Endothelial cell (in vitro differentiated cells): ENCODE measurements around the gene SH2D2A. TPM values are rescaled to one million over a fixed set of nuclear protein-coding genes. Genes with fewer than 3 reads are reported as not detected.
A peak's percentile ranks its signal among the peaks of the same experiment; 100 is the strongest.

ENCODE experiments used
- DNase-seq: peaks from one replicate; pipeline ENCODE4 v3.0.0; 2021; ENCODE audit warnings: low spot score
- H3K27ac Mint-ChIP-seq: one replicate; pipeline ENCODE4 v1.8.0; 2021; ENCODE audit warnings: mixed read lengths, inconsistent platforms; ENCODE audit not compliant: unreplicated experiment
- H3K27me3 Mint-ChIP-seq: one replicate; pipeline ENCODE4 v1.8.0; 2021; ENCODE audit warnings: mild to moderate bottlenecking, moderate library complexity, mixed read lengths, inconsistent platforms; ENCODE audit not compliant: unreplicated experiment
- H3K36me3 Mint-ChIP-seq: one replicate; pipeline ENCODE4 v1.8.0; 2021; ENCODE audit warnings: mild to moderate bottlenecking, low read depth, mixed read lengths, inconsistent platforms; ENCODE audit not compliant: unreplicated experiment
- H3K4me1 Mint-ChIP-seq: one replicate; pipeline ENCODE4 v1.8.0; 2021; ENCODE audit warnings: mild to moderate bottlenecking, mixed read lengths, inconsistent platforms; ENCODE audit not compliant: unreplicated experiment
- H3K4me3 Mint-ChIP-seq: one replicate; pipeline ENCODE4 v1.8.0; 2021; ENCODE audit warnings: mild to moderate bottlenecking, mixed read lengths, inconsistent platforms; ENCODE audit not compliant: unreplicated experiment
- H3K9me3 Mint-ChIP-seq: one replicate; pipeline ENCODE4 v1.8.0; 2021; ENCODE audit warnings: mixed read lengths, inconsistent platforms; ENCODE audit not compliant: unreplicated experiment
- total RNA-seq: library from RNA; stranded (reverse); fragmentation: NEBNext Ultra II Directional; extraction: Animal tissue kit (Norgen Biotek cat#: 25700); gene quantifications from one replicate; pipeline ENCODE4 v1.2.1, GENCODE V29; 2021; ENCODE audit not compliant: unreplicated experiment
- TF ChIP-seq, protein P1 (sequence below): fragments of 200-600 bp; sonication (generic); IDR thresholded peaks from one replicate; pipeline ENCODE4 v1.5.0; 2021; ENCODE audit warnings: antibody characterized with exemption; ENCODE audit not compliant: unreplicated experiment

SH2D2A gene
- total RNA-seq, 1 donor from 2014 or later = not detected

DNA sequence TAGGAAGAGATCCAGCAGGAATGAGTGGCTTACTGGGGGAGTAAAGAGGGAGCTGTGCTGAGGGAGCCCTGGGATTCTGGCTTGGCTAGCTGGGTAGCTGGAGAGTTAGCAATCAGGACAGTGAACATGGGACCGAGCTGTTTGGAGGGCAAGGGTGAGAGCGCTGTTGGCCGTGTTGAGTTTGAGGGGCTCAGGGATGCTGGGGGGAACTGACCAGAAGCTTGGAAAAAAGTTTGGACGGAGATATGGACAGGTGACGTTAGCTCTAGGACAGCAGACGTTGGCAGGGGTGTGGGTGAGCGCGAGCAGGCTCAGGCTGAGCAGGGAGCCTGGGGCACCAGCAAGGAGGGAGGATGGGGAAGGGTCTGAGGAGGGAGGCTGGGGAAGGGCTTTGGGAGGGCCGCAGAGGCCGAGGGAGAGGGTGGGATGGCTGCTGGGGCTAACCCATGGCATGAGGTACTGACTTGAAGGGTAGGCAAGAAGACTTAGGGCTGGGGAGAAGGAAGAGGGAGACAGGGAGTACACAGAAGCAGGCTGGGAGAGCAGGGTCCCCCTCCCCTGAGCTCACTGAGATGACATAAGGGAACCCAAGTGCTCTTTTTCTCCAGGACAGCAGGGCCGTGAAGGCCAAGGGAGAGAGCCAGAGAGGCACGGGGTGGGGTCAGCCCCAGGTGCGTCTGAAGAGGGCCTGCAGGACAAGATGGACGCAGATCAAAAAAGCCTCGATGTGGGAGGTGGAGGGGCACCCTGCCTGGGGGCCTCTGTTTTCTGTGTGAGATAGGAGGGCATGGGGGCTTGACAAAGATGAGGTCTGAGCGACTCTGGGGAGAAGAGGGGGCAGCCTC lies 8.2 kb downstream of the SH2D2A start:
- TF ChIP-seq, protein P1, sequence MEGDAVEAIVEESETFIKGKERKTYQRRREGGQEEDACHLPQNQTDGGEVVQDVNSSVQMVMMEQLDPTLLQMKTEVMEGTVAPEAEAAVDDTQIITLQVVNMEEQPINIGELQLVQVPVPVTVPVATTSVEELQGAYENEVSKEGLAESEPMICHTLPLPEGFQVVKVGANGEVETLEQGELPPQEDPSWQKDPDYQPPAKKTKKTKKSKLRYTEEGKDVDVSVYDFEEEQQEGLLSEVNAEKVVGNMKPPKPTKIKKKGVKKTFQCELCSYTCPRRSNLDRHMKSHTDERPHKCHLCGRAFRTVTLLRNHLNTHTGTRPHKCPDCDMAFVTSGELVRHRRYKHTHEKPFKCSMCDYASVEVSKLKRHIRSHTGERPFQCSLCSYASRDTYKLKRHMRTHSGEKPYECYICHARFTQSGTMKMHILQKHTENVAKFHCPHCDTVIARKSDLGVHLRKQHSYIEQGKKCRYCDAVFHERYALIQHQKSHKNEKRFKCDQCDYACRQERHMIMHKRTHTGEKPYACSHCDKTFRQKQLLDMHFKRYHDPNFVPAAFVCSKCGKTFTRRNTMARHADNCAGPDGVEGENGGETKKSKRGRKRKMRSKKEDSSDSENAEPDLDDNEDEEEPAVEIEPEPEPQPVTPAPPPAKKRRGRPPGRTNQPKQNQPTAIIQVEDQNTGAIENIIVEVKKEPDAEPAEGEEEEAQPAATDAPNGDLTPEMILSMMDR = no peak
- DNase-seq = no peak
- no peak overlapping the region for H3K4me3 Mint-ChIP-seq

DNA sequence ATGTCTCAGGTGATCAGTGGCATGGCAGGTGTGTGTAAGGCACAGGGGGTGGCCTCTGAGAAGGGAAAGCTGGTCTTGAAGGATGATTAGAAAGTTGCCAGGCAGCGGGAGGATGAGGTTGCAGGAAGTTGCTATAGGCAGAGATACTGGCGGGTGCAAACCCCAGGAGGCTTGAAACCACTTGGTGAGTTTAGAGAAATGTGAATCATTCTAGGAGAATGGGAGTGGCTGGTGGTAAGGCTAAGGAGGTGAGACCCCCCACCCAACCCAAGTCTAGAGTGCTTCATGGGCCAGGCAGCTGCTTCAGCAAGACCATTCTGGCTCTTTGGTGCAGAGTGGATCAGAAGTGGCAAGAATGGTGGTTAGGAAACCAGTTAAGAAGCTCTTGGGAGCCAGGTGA lies 9.0 kb downstream of the SH2D2A start:
- no peaks in the 10 kb centered on the region for H3K9me3 Mint-ChIP-seq
- peak overlapping the region; percentile 38 for H3K4me3 Mint-ChIP-seq
- DNase-seq = no peak
- TF ChIP-seq, protein P1 = no peak
- peaks cover 9% of the 10 kb centered on the region for H3K4me1 Mint-ChIP-seq
- no peak overlapping the region for H3K27ac Mint-ChIP-seq
- peaks cover 13% of the 10 kb centered on the region for H3K27me3 Mint-ChIP-seq
- H3K36me3 Mint-ChIP-seq = peaks cover 5% of the 10 kb centered on the region

More for the DNA sequence above, 8.2 kb downstream of the SH2D2A start:
- no peaks in the 10 kb centered on the region for H3K9me3 Mint-ChIP-seq
- peaks cover 5% of the 10 kb centered on the region for H3K36me3 Mint-ChIP-seq
- H3K27me3 Mint-ChIP-seq = peaks cover 16% of the 10 kb centered on the region
- H3K27ac Mint-ChIP-seq = no peak overlapping the region
- H3K4me1 Mint-ChIP-seq = peaks cover 6% of the 10 kb centered on the region

DNA sequence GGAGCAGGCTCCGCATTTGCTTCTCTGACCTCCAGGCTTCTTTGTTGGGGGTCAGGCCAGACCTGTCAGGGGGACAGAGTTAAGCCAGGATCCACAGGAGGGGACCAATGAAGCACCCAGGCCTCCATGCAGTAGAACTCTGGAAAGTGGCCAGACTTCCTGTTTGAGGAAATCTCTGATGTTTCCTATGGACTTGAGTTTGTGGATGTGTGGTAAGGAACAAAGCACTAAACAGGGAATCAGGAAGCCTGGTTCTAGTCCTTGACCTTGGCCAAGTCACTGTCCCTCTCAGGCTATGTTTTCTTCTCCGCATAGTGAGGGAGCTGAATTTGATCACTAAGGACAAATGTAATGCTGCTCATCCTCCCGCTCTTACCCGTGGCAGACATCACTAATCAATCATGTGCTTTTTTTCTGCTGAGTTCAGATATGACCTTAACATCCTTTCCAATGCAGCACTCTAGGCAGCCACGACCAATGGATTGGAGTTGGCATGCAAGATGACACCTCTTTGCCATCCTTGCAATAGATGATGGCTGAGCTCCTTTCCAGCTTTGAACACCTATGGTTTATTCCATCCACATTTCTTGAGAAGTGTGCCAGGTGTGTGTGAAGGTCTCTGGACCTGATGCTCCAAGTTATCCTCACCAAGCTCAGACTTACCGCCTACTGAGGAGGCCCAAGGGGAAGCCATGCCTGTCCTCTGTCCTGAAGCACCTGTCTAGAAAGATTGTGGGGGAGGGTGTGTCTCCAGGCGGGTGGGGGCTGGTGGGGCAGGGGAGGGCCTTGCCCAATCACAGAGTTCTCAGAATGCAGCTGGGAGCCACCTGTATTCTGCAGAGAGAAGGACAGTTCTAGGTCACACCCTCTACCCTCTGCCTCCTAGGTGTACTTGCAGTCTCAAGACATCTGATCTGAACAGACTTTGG lies 9.9 kb downstream of the SH2D2A start:
- H3K27me3 Mint-ChIP-seq = peaks cover 9% of the 10 kb centered on the region
- TF ChIP-seq, protein P1 = no peak
- DNase-seq = no peak

DNA sequence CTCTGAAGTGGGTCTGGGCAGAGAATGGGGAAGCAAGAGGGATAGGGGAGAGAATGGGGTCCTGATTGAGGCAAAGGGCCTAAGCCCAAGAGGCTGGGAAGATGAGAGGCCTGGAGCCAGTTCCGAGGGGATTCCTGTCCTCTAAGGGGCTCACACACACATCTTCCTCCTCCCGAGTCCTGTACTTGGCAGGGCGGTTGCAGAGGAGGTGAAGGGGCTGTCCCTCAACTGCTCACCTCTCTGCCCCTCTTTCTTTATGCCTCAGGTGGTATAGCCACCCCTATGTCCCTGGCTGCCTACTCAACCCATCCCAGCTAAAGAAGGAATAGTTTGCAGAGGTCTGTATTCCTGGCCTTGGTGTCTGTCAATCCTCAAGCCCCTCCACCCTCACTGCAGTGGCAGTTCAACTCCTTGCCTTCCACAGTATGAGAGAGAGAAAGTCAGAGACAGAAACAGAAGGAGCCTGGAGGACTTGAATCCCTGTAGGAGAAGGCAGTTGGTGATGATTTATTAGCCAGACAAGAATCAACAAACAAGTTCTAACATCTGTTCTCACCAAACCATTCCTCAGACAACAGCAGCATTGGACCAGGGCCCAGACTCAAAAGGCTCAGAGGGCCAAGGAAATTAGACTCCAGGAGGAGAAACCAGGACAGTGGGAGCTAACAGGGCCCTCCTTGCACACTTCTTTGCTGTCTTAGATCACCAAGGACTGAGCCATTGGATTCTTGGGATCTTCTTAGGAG lies 10.7 kb downstream of the SH2D2A start:
- no peaks in the 10 kb centered on the region for H3K9me3 Mint-ChIP-seq
- no peak overlapping the region for H3K27ac Mint-ChIP-seq
- no peak overlapping the region for H3K4me3 Mint-ChIP-seq
- peaks cover 6% of the 10 kb centered on the region for H3K27me3 Mint-ChIP-seq
- peaks cover 15% of the 10 kb centered on the region for H3K36me3 Mint-ChIP-seq
- no peak for DNase-seq
- peaks cover 16% of the 10 kb centered on the region for H3K4me1 Mint-ChIP-seq
- TF ChIP-seq, protein P1 = no peak

More for the DNA sequence above, 9.9 kb downstream of the SH2D2A start:
- Mint-ChIP-seq H3K27ac (no peak overlapping the region), H3K4me3 (no peak overlapping the region), H3K9me3 (no peaks in the 10 kb centered on the region), H3K4me1 (peaks cover 9% of the 10 kb centered on the region), H3K36me3 (peaks cover 7% of the 10 kb centered on the region)
